HepG2 (cell line): ENCODE data around the gene TMEM108. TPM values are rescaled to one million over a fixed set of nuclear protein-coding genes. Genes with fewer than 3 reads are reported as not detected.

Experiments
- DNMT3B ChIP-seq: conservative IDR thresholded peaks from 2 replicates; pipeline ENCODE4 v1.6.1; 2016; ENCODE audit warnings: missing biosample characterization, control low read depth
- KIAA2018 ChIP-seq: sonication (generic); formaldehyde crosslinking; IDR thresholded peaks from 2 replicates; pipeline ENCODE4 v1.5.0; 2020; ENCODE audit warnings: mild to moderate bottlenecking, missing genetic modification reagents, borderline replicate concordance
- NCOA2 ChIP-seq: sonication (generic); formaldehyde crosslinking; IDR thresholded peaks from 2 replicates; pipeline ENCODE4 v1.8.0; 2022; ENCODE audit warnings: inconsistent platforms
- STAT6 ChIP-seq: sonication (generic); formaldehyde crosslinking; IDR thresholded peaks from 2 replicates; pipeline ENCODE4 v1.4.0; 2020; ENCODE audit warnings: missing genetic modification reagents, mild to moderate bottlenecking, borderline replicate concordance
- SYNCRIP ChIP-seq: fragments of 200-400 bp; formaldehyde crosslinking; IDR thresholded peaks from 2 replicates; pipeline ENCODE4 v1.6.1; 2018; ENCODE audit warnings: mild to moderate bottlenecking, low read depth, low read length; ENCODE audit not compliant: insufficient read depth
- ZNF24 ChIP-seq: fragments of 450-650 bp; IDR thresholded peaks from 2 replicates; pipeline ENCODE4 v1.6.1; 2017; ENCODE audit warnings: antibody characterized with exemption, mild to moderate bottlenecking
- ZSCAN9 ChIP-seq: IDR thresholded peaks from 2 replicates; pipeline ENCODE4 v1.6.1; 2016; ENCODE audit warnings: borderline replicate concordance
- polyA plus RNA-seq, 8 experiments: library from polyadenylated mRNA; depleted of rRNA in 3 of 8; stranded (reverse) in 7 of 8; unstranded in 1 of 8; fragments of >200 nt; fragmentation: Illumina TruSeq in 4 of 8; extraction: Trizol in 4 of 8; gene quantifications; 2 replicates each; pipeline versions ENCODE4 v1.2.1 to v1.2.3, GENCODE V29; 2011 to 2016; ENCODE audit warnings: low read depth in 4 of 8, missing spikeins in 1 of 8, mixed read lengths in 1 of 8; ENCODE audit not compliant: insufficient read depth in 1 of 8
- total RNA-seq, 5 experiments: library from RNA; depleted of rRNA; stranded (reverse); fragments of >200 nt; fragmentation: Illumina TruSeq; extraction: Trizol; gene quantifications; 2 replicates each; pipeline ENCODE4 v1.2.3, GENCODE V29; 2016; ENCODE audit warnings: low read depth in 1 of 5

TMEM108 gene
- total and polyA plus RNA-seq, 2 of the 13 experiments (the other 11 are each of a cell fraction or from before 2014, with no cell fraction given): not detected

GRCh38 chr3:133296981-133297380 lies 258.8 kb downstream of the TMEM108 start (continued):
- TF ChIP-seq KIAA2018 (CRISPR knock-in tag): no peak
- no peak for TF ChIP-seq ZNF24
- no peak for TF ChIP-seq NCOA2 (CRISPR knock-in tag)
- no peak for TF ChIP-seq DNMT3B (CRISPR knock-in tag)
- TF ChIP-seq SYNCRIP: no peak
- TF ChIP-seq ZSCAN9 (CRISPR knock-in tag): no peak
- TF ChIP-seq STAT6 (CRISPR knock-in tag): no peak
- TF ChIP-seq, all 625 proteins: peak for 0
